Right lobe of liver (tissue), 6 donors: ENCODE data around the gene ARHGAP8. TPM values are rescaled to one million over a fixed set of nuclear protein-coding genes. Genes with fewer than 3 reads are reported as not detected.

ENCODE experiments used
- ATAC-seq, 4 donors: fragments of 200-7000 bp; cut with Tn5 transposase; one replicate each; pipeline ENCODE4 v1.9.1; 2020; ENCODE audit warnings: mild to moderate bottlenecking in 4 of 4, moderate library complexity in 4 of 4
- DNase-seq, 3 donors: peaks; one replicate each; pipeline ENCODE4 v3.0.0-alpha.2; 2020
- H3K27ac ChIP-seq, 3 donors: fragments of 200-600 bp; one replicate each; pipeline ENCODE4 v1.8.0; 2022
- H3K27me3 ChIP-seq, 2 donors: fragments of 200-600 bp; one replicate each; pipeline ENCODE4 v1.8.0; 2022
- H3K36me3 ChIP-seq, 4 donors: fragments of 200-600 bp; sonication (generic) in 1 of 4; one replicate each; pipeline versions ENCODE4 v1.5.1 to v1.8.0; 2017 to 2022; ENCODE audit warnings: control low read depth in 1 of 4
- H3K4me1 ChIP-seq, 4 donors: fragments of 200-600 bp; sonication (generic) in 1 of 4; one replicate each; pipeline versions ENCODE4 v1.5.1 to v1.8.0; 2017 to 2022; ENCODE audit warnings: control low read depth in 1 of 4
- H3K4me3 ChIP-seq, 3 donors: fragments of 200-600 bp; one replicate each; pipeline ENCODE4 v1.8.0; 2022
- H3K9me3 ChIP-seq, 4 donors: fragments of 200-600 bp; sonication (generic) in 1 of 4; one replicate each; pipeline versions ENCODE4 v1.5.1 to v1.8.0; 2017 to 2022; ENCODE audit warnings: control low read depth in 1 of 4
- CTCF ChIP-seq, 4 donors: fragments of 200-600 bp in 3 of 4; fragments of 450-650 bp in 1 of 4; IDR thresholded peaks; one replicate each; pipeline versions ENCODE4 v1.5.1 to v1.8.0; 2016 to 2022; ENCODE audit warnings: antibody characterized with exemption in 4 of 4, mild to moderate bottlenecking in 2 of 4
- POLR2A ChIP-seq: fragments of 450-650 bp; IDR thresholded peaks from one replicate; pipeline ENCODE4 v1.6.1; 2017; ENCODE audit warnings: antibody characterized with exemption, mild to moderate bottlenecking
- WGBS: methylation state at CpG from one replicate; pipeline ENCODE4 v1.1.6; 2018; ENCODE audit warnings: low coverage, low lambda C conversion rate; ENCODE audit not compliant: insufficient coverage; ENCODE audit errors: missing lambda C conversion rate; 5-methylcytosine and 5-hydroxymethylcytosine counted together
- intact Hi-C, 2 donors: fragments of 100-400 bp; cut with DNase I; formaldehyde crosslinking; loops; one replicate each; pipeline versions ENCODE4 v1.11.2 to v1.14.1; 2022
- total RNA-seq, 6 experiments: library from RNA; depleted of rRNA in 2 of 6; stranded (reverse); fragments of >200 nt in 2 of 6; fragmentation: NEBNext Ultra II Directional in 3 of 6; extraction: Animal tissue kit (Norgen Biotek cat#: 25700) in 3 of 6; gene quantifications; one replicate each; pipeline versions ENCODE4 v1.1.0 to v1.2.4, GENCODE V29; 2016 to 2023
- donor health status: DM: no; HTN: yes; CAD: no.
- donor health status: DM: no; HTN: no; CAD: no.
- donor health status: DM: no; HTN: no; CAD: no.
- donor health status: DM: no; HTN: yes; CAD: no.
- donor health status: DM: no; HTN: yes; CAD: no.

The ARHGAP8 gene
- total RNA-seq, 6 experiments from 2014 or later, result 0.49 to 1.0 (median 0.61) TPM; not detected in 1

- no peak for ATAC-seq
- Histone ChIP-seq H3K9me3 (no peaks in the 10 kb centered on the region), H3K27ac (no peak overlapping the region), H3K36me3 (no peaks in the 10 kb centered on the region), H3K4me1 (no peaks in the 10 kb centered on the region), H3K4me3 (no peak overlapping the region), H3K27me3 (no peaks in the 10 kb centered on the region)
- intact Hi-C loops, result no loop called here
- WGBS, result 88% methylated on average over 12 of the region's 13 CpGs
- DNase-seq, result peak in 1 of 3 donors; percentile 31
- TF ChIP-seq CTCF (IDR thresholded peaks at IDR 0.05), result no peak
- TF ChIP-seq POLR2A, result no peak
These were observed 58.8 kb downstream of the ARHGAP8 start for GRCh38 chr22:44811141-44811540.

GRCh38 chr22:44813416-44813815 is 61.0 kb downstream of the ARHGAP8 start:
- no peaks in the 10 kb centered on the region for H3K4me1 ChIP-seq
- H3K36me3 ChIP-seq, result no peaks in the 10 kb centered on the region
- intact Hi-C loops, result no loop called here
- DNase-seq (no peak), ATAC-seq (no peak)
- H3K4me3 ChIP-seq, result no peak overlapping the region
- H3K9me3 ChIP-seq, result no peaks in the 10 kb centered on the region
- H3K27me3 ChIP-seq, result no peaks in the 10 kb centered on the region
- TF ChIP-seq POLR2A (no peak), CTCF (IDR thresholded peaks at IDR 0.05) (no peak)
- H3K27ac ChIP-seq, result no peak overlapping the region
- WGBS, result 39% methylated on average over 2 of the region's 2 CpGs

GRCh38 chr22:44814266-44815098 is 62.1 kb downstream of the ARHGAP8 start:
- Histone ChIP-seq H3K36me3 (no peaks in the 10 kb centered on the region), H3K27me3 (no peaks in the 10 kb centered on the region), H3K4me3 (no peak overlapping the region), H3K4me1 (no peaks in the 10 kb centered on the region), H3K27ac (no peak overlapping the region), H3K9me3 (no peaks in the 10 kb centered on the region)
- TF ChIP-seq CTCF (IDR thresholded peaks at IDR 0.05), result no peak
- TF ChIP-seq POLR2A, result no peak
- peak in 1 of 3 donors; percentile 43 for DNase-seq
- intact Hi-C loops, result no loop called here
- WGBS, result 74% methylated on average over 10 of the region's 25 CpGs
- ATAC-seq, result peak in 1 of 4 donors; percentile 16

GRCh38 chr22:44815099-44816070 is 63.0 kb downstream of the ARHGAP8 start:
- no peak for TF ChIP-seq POLR2A
- no peak for TF ChIP-seq CTCF (IDR thresholded peaks at IDR 0.05)
- H3K4me3 ChIP-seq, result no peak overlapping the region
- ATAC-seq, result no peak
- H3K36me3 ChIP-seq, result no peaks in the 10 kb centered on the region
- WGBS, result 82% methylated on average over 7 of the region's 27 CpGs
- intact Hi-C loops, result no loop called here
- H3K27ac ChIP-seq, result no peak overlapping the region
- H3K9me3 ChIP-seq, result no peaks in the 10 kb centered on the region
- DNase-seq, result peak in 1 of 3 donors; percentile 22
- no peaks in the 10 kb centered on the region for H3K4me1 ChIP-seq
- no peaks in the 10 kb centered on the region for H3K27me3 ChIP-seq
